Measurements from ENCODE around the gene ADAM12. TPM values are rescaled to one million over a fixed set of nuclear protein-coding genes. Genes with fewer than 3 reads are reported as not detected.

Gene ADAM12
- total RNA-seq, 1 experiment from 2014 or later, result not detected

DNA sequence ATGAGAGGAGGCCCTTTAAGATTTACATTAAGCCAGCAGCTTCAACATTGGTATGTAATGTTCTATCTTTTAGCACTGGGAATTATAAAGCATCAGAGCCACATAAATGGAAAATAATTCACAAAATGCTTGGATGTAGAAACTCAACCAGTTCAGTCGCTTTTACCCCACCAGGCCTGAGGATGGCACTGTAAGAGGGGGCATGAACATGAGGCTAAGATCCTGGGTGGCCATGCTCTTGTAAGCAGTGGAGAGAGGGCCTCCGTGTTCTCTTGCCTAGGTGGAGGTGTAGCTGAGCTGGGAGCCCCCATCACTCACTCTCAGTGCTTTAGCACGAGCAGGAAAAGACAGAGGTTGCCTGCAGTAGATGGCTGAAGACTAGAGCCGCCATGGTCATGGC lies 253.1 kb downstream of the ADAM12 start:
- H3K27ac ChIP-seq (ENCODE audit: low read length), result no peak overlapping the region
- H3K36me3 ChIP-seq (ENCODE audit: insufficient read depth, low read length), result no peaks in the 10 kb centered on the region
- no peak overlapping the region for H3K9ac ChIP-seq (ENCODE audit: low read length)
- H3K27me3 ChIP-seq (ENCODE audit: low read length), result no peaks in the 10 kb centered on the region
- no peaks in the 10 kb centered on the region for H4K20me1 ChIP-seq (ENCODE audit: insufficient read depth, low read depth, low read length)
- no peaks in the 10 kb centered on the region for H3K9me3 ChIP-seq (ENCODE audit: low read length)
- no peak overlapping the region for H2AFZ ChIP-seq (ENCODE audit: low read length)
- no peak overlapping the region for H3K4me3 ChIP-seq (ENCODE audit: low read length)
- H3K4me1 ChIP-seq (ENCODE audit: low read length), result no peaks in the 10 kb centered on the region
- peak; percentile 47 for DNase-seq
- H3K4me2 ChIP-seq (ENCODE audit: low read depth, low read length, poor library complexity, severe bottlenecking), result no peak overlapping the region
- H3K9me2 ChIP-seq (replicated peaks; ENCODE audit: insufficient read depth, low read length), result no peaks in the 10 kb centered on the region
- H3K79me2 ChIP-seq (ENCODE audit: low read length), result no peaks in the 10 kb centered on the region

GRCh38 chr10:126133906-126134656 lies 254.2 kb downstream of the ADAM12 start:
- Histone ChIP-seq H3K27ac (ENCODE audit: low read length) (no peak overlapping the region), H3K79me2 (ENCODE audit: low read length) (no peaks in the 10 kb centered on the region), H3K4me1 (ENCODE audit: low read length) (no peaks in the 10 kb centered on the region), H3K9me3 (ENCODE audit: low read length) (no peaks in the 10 kb centered on the region), H3K9ac (ENCODE audit: low read length) (no peak overlapping the region), H3K4me3 (ENCODE audit: low read length) (no peak overlapping the region), H3K9me2 (replicated peaks; ENCODE audit: insufficient read depth, low read length) (no peaks in the 10 kb centered on the region), H3K27me3 (ENCODE audit: low read length) (no peaks in the 10 kb centered on the region), H2AFZ (ENCODE audit: low read length) (no peak overlapping the region), H4K20me1 (ENCODE audit: insufficient read depth, low read depth, low read length) (no peaks in the 10 kb centered on the region), H3K36me3 (ENCODE audit: insufficient read depth, low read length) (no peaks in the 10 kb centered on the region), H3K4me2 (ENCODE audit: low read depth, low read length, poor library complexity, severe bottlenecking) (no peak overlapping the region)
- no peak for DNase-seq

DNA sequence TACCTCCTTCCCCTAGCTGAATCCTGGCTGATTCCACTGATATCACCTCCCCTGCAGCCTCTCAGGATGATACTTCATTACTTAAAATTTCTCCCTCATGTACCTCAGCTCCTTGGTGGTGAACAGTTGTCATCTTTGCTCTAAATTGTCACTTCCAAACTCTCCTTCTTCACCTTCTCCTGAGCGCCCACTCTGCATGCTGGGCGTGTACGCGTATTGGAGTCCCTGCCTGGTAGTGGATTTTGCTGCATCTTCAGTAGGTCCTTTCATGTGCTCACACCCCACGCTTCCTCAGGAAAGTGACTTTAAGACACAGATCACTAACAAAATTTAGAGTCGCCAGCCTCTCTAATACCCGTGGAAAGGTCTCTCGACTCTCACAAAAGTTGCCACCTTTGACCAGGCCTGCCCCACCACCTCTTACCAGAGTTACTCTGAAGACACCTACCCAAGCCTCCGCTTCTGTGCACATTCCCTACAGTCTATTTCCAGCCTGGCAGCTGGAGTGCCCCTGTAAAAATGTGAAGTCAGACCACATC lies 255.1 kb downstream of the ADAM12 start:
- Histone ChIP-seq H3K9ac (ENCODE audit: low read length) (no peak overlapping the region), H3K4me3 (ENCODE audit: low read length) (no peak overlapping the region), H3K27ac (ENCODE audit: low read length) (no peak overlapping the region), H3K9me3 (ENCODE audit: low read length) (no peaks in the 10 kb centered on the region), H3K9me2 (replicated peaks; ENCODE audit: insufficient read depth, low read length) (no peaks in the 10 kb centered on the region), H3K4me2 (ENCODE audit: low read depth, low read length, poor library complexity, severe bottlenecking) (no peak overlapping the region), H4K20me1 (ENCODE audit: insufficient read depth, low read depth, low read length) (no peaks in the 10 kb centered on the region), H2AFZ (ENCODE audit: low read length) (no peak overlapping the region), H3K4me1 (ENCODE audit: low read length) (no peaks in the 10 kb centered on the region), H3K27me3 (ENCODE audit: low read length) (no peaks in the 10 kb centered on the region), H3K79me2 (ENCODE audit: low read length) (no peaks in the 10 kb centered on the region), H3K36me3 (ENCODE audit: insufficient read depth, low read length) (no peaks in the 10 kb centered on the region)
- no peak for DNase-seq

DNA sequence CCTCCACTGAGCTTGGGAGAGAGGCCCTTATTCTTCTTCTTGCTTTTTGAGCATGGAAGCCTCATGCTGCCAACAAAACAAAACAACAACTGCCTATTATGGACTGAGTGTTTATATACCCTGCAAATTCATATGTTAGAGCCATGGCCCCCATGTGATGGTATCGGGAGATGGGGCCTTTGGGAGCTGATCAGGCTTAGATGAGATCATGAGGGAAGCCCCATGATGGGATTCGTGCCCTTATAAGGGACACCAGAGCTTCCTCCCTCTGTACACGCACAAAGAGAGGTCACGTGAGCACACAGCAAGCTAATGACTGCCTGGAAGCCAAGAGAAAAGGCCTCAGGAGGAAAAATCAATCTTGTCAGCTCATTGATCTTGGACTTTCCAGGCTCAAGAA lies 256.9 kb downstream of the ADAM12 start:
- Histone ChIP-seq H3K36me3 (ENCODE audit: insufficient read depth, low read length) (no peaks in the 10 kb centered on the region), H4K20me1 (ENCODE audit: insufficient read depth, low read depth, low read length) (no peaks in the 10 kb centered on the region), H3K4me3 (ENCODE audit: low read length) (no peak overlapping the region), H3K4me2 (ENCODE audit: low read depth, low read length, poor library complexity, severe bottlenecking) (no peak overlapping the region), H3K9me3 (ENCODE audit: low read length) (no peaks in the 10 kb centered on the region), H3K79me2 (ENCODE audit: low read length) (no peaks in the 10 kb centered on the region), H3K9ac (ENCODE audit: low read length) (no peak overlapping the region), H3K4me1 (ENCODE audit: low read length) (no peaks in the 10 kb centered on the region), H3K27me3 (ENCODE audit: low read length) (no peaks in the 10 kb centered on the region), H3K27ac (ENCODE audit: low read length) (no peak overlapping the region), H2AFZ (ENCODE audit: low read length) (no peak overlapping the region), H3K9me2 (replicated peaks; ENCODE audit: insufficient read depth, low read length) (no peaks in the 10 kb centered on the region)
- no peak for DNase-seq

- Histone ChIP-seq H3K27ac (ENCODE audit: low read length) (no peak overlapping the region), H3K4me2 (ENCODE audit: low read depth, low read length, poor library complexity, severe bottlenecking) (no peak overlapping the region), H3K9ac (ENCODE audit: low read length) (no peak overlapping the region), H3K36me3 (ENCODE audit: insufficient read depth, low read length) (no peaks in the 10 kb centered on the region), H3K9me3 (ENCODE audit: low read length) (no peaks in the 10 kb centered on the region), H3K4me3 (ENCODE audit: low read length) (no peak overlapping the region), H2AFZ (ENCODE audit: low read length) (no peak overlapping the region), H3K79me2 (ENCODE audit: low read length) (no peaks in the 10 kb centered on the region), H3K4me1 (ENCODE audit: low read length) (no peaks in the 10 kb centered on the region), H3K27me3 (ENCODE audit: low read length) (no peaks in the 10 kb centered on the region), H4K20me1 (ENCODE audit: insufficient read depth, low read depth, low read length) (no peaks in the 10 kb centered on the region), H3K9me2 (replicated peaks; ENCODE audit: insufficient read depth, low read length) (no peaks in the 10 kb centered on the region)
- DNase-seq, result no peak
These were observed 258.0 kb downstream of the ADAM12 start for GRCh38 chr10:126130271-126130710.

- no peaks in the 10 kb centered on the region for H3K4me1 ChIP-seq (ENCODE audit: low read length)
- no peak overlapping the region for H3K9ac ChIP-seq (ENCODE audit: low read length)
- no peak overlapping the region for H3K27ac ChIP-seq (ENCODE audit: low read length)
- no peaks in the 10 kb centered on the region for H4K20me1 ChIP-seq (ENCODE audit: insufficient read depth, low read depth, low read length)
- no peaks in the 10 kb centered on the region for H3K27me3 ChIP-seq (ENCODE audit: low read length)
- no peaks in the 10 kb centered on the region for H3K79me2 ChIP-seq (ENCODE audit: low read length)
- H3K9me3 ChIP-seq (ENCODE audit: low read length), result no peaks in the 10 kb centered on the region
- no peak overlapping the region for H3K4me2 ChIP-seq (ENCODE audit: low read depth, low read length, poor library complexity, severe bottlenecking)
- H3K4me3 ChIP-seq (ENCODE audit: low read length), result no peak overlapping the region
- H3K36me3 ChIP-seq (ENCODE audit: insufficient read depth, low read length), result no peaks in the 10 kb centered on the region
- no peaks in the 10 kb centered on the region for H3K9me2 ChIP-seq (replicated peaks; ENCODE audit: insufficient read depth, low read length)
- no peak overlapping the region for H2AFZ ChIP-seq (ENCODE audit: low read length)
- DNase-seq, result no peak
These were observed 259.3 kb downstream of the ADAM12 start for GRCh38 chr10:126129026-126129425.

- no peaks in the 10 kb centered on the region for H3K4me1 ChIP-seq (ENCODE audit: low read length)
- no peak for DNase-seq
- H3K9me2 ChIP-seq (replicated peaks; ENCODE audit: insufficient read depth, low read length), result no peaks in the 10 kb centered on the region
- H3K79me2 ChIP-seq (ENCODE audit: low read length), result no peaks in the 10 kb centered on the region
- H2AFZ ChIP-seq (ENCODE audit: low read length), result no peak overlapping the region
- no peaks in the 10 kb centered on the region for H3K9me3 ChIP-seq (ENCODE audit: low read length)
- H3K27me3 ChIP-seq (ENCODE audit: low read length), result no peaks in the 10 kb centered on the region
- H3K4me2 ChIP-seq (ENCODE audit: low read depth, low read length, poor library complexity, severe bottlenecking), result no peak overlapping the region
- H3K27ac ChIP-seq (ENCODE audit: low read length), result no peak overlapping the region
- no peaks in the 10 kb centered on the region for H4K20me1 ChIP-seq (ENCODE audit: insufficient read depth, low read depth, low read length)
- H3K36me3 ChIP-seq (ENCODE audit: insufficient read depth, low read length), result no peaks in the 10 kb centered on the region
- H3K4me3 ChIP-seq (ENCODE audit: low read length), result no peak overlapping the region
- H3K9ac ChIP-seq (ENCODE audit: low read length), result no peak overlapping the region
These were observed 259.7 kb downstream of the ADAM12 start for GRCh38 chr10:126128581-126128980.

GRCh38 chr10:126127481-126128029 lies 260.7 kb downstream of the ADAM12 start:
- no peak overlapping the region for H3K4me2 ChIP-seq (ENCODE audit: low read depth, low read length, poor library complexity, severe bottlenecking)
- H3K27me3 ChIP-seq (ENCODE audit: low read length), result no peaks in the 10 kb centered on the region
- no peak overlapping the region for H3K9ac ChIP-seq (ENCODE audit: low read length)
- H4K20me1 ChIP-seq (ENCODE audit: insufficient read depth, low read depth, low read length), result no peaks in the 10 kb centered on the region
- DNase-seq, result no peak
- H3K27ac ChIP-seq (ENCODE audit: low read length), result no peak overlapping the region
- H3K9me3 ChIP-seq (ENCODE audit: low read length), result no peaks in the 10 kb centered on the region
- H3K9me2 ChIP-seq (replicated peaks; ENCODE audit: insufficient read depth, low read length), result no peaks in the 10 kb centered on the region
- no peak overlapping the region for H3K4me3 ChIP-seq (ENCODE audit: low read length)
- H2AFZ ChIP-seq (ENCODE audit: low read length), result no peak overlapping the region
- no peaks in the 10 kb centered on the region for H3K36me3 ChIP-seq (ENCODE audit: insufficient read depth, low read length)
- no peaks in the 10 kb centered on the region for H3K79me2 ChIP-seq (ENCODE audit: low read length)
- H3K4me1 ChIP-seq (ENCODE audit: low read length), result no peaks in the 10 kb centered on the region
